Ramos (cell line): ENCODE results near the gene SNAPC2.
"Not testable (repeated sequence)": the region's sequence is repeated elsewhere in the genome, so short reads cannot be mapped to it uniquely, and the experiment has no call there.

Experiments used
- in situ Hi-C: fragments of 300-500 bp; cut with MboI; formaldehyde crosslinking; loops from one replicate; pipeline ENCODE4 v1.14.3; 2022; ENCODE audit warnings: low sequenced_read_pairs; ENCODE audit not compliant: unreplicated experiment

The SNAPC2 gene

GRCh38 chr19:7907544-7907943, 12.6 kb upstream of the SNAPC2 start:
- in situ Hi-C loops, result no loop called here

GRCh38 chr19:7908078-7908699, 11.9 kb upstream of the SNAPC2 start:
- in situ Hi-C loops, result no loop called here

- in situ Hi-C loops, result no loop called here
Observed at GRCh38 chr19:7908742-7909461, 11.2 kb upstream of the SNAPC2 start.

- in situ Hi-C loops, result no loop called here
Observed at GRCh38 chr19:7909471-7910067, 10.6 kb upstream of the SNAPC2 start.

- in situ Hi-C loops, result no loop called here
Observed at GRCh38 chr19:7910321-7911161, 9.6 kb upstream of the SNAPC2 start.

GRCh38 chr19:7911508-7912143, 8.5 kb upstream of the SNAPC2 start:
- in situ Hi-C loops, result no loop called here

- in situ Hi-C loops, result no loop called here
Observed at GRCh38 chr19:7912144-7912696, 7.9 kb upstream of the SNAPC2 start.

- in situ Hi-C loops, result no loop called here
Observed at GRCh38 chr19:7912697-7913564, 7.2 kb upstream of the SNAPC2 start.

GRCh38 chr19:7913652-7914051, 6.5 kb upstream of the SNAPC2 start:
- in situ Hi-C loops, result no loop called here

- in situ Hi-C loops, result no loop called here
Observed at GRCh38 chr19:7914099-7914498, 6.0 kb upstream of the SNAPC2 start.

- in situ Hi-C loops, result no loop called here
Observed at GRCh38 chr19:7914598-7915045, 5.5 kb upstream of the SNAPC2 start, which contains the start of gene TGFBR3L. TSS of gene TGFBR3L (plus strand) at chr19:7914830.

GRCh38 chr19:7915250-7916102, 4.7 kb upstream of the SNAPC2 start:
- in situ Hi-C loops, result no loop called here

- in situ Hi-C loops, result no loop called here
Observed at GRCh38 chr19:7916103-7916954, 3.8 kb upstream of the SNAPC2 start.

- in situ Hi-C loops, result no loop called here
Observed at GRCh38 chr19:7916955-7917266, 3.2 kb upstream of the SNAPC2 start.

- in situ Hi-C loops, result no loop called here
Observed at GRCh38 chr19:7917267-7918061, 2.7 kb upstream of the SNAPC2 start.

- in situ Hi-C loops, result not testable (repeated sequence)
Observed at GRCh38 chr19:7918062-7918614, 2.0 kb upstream of the SNAPC2 start.
